Thyroid gland (tissue), 4 donors: ENCODE data around the gene PBX1. TPM values are rescaled to one million over a fixed set of nuclear protein-coding genes. Genes with fewer than 3 reads are reported as not detected.

ENCODE experiments used
- DNase-seq, 2 donors: peaks; one replicate each; pipeline ENCODE4 v3.0.0-alpha.2; 2019
- H3K27ac ChIP-seq, 3 donors: fragments of 200-600 bp; sonication (generic); 1 replicate in 2 of 3; 2 replicates in 1 of 3; pipeline ENCODE4 v1.5.1; 2016 to 2019; ENCODE audit warnings: mild to moderate bottlenecking in 1 of 3, moderate library complexity in 1 of 3
- H3K27me3 ChIP-seq: fragments of 200-600 bp; sonication (generic); one replicate; pipeline ENCODE4 v1.5.1; 2019
- H3K36me3 ChIP-seq, 2 donors: fragments of 200-600 bp; sonication (generic); one replicate each; pipeline ENCODE4 v1.5.1; 2016 to 2019
- H3K4me1 ChIP-seq, 2 donors: fragments of 200-600 bp; sonication (generic); one replicate each; pipeline ENCODE4 v1.5.1; 2017 to 2019
- H3K4me3 ChIP-seq, 3 donors: fragments of 200-600 bp; sonication (generic); replicated peaks in 1 of 3; 1 replicate in 2 of 3; 2 replicates in 1 of 3; pipeline ENCODE4 v1.5.1; 2016; ENCODE audit warnings: mild to moderate bottlenecking in 1 of 3
- H3K9me3 ChIP-seq: fragments of 200-600 bp; sonication (generic); one replicate; pipeline ENCODE4 v1.5.1; 2017
- POLR2A ChIP-seq, 2 donors: fragments of 450-650 bp; IDR thresholded peaks; one replicate each; pipeline ENCODE4 v1.6.1; 2017; ENCODE audit warnings: antibody characterized with exemption in 2 of 2, mild to moderate bottlenecking in 2 of 2, moderate library complexity in 1 of 2
- WGBS, 2 donors: methylation state at CpG; one replicate each; pipeline ENCODE4 v1.1.5; 2017; 5-methylcytosine and 5-hydroxymethylcytosine counted together
- intact Hi-C: fragments of 100-400 bp; cut with DNase I; formaldehyde crosslinking; loops from one replicate; pipeline ENCODE4 v1.15.1; 2023
- total RNA-seq, 4 donors: library from RNA; depleted of rRNA; stranded (reverse); fragments of >200 nt; gene quantifications; one replicate each; pipeline ENCODE4 v1.2.3, GENCODE V29; 2016
- TF ChIP-seq, protein P1 (sequence below), 6 experiments: fragments of 200-600 bp in 3 of 6; fragments of 450-650 bp in 3 of 6; sonication (generic) in 3 of 6; IDR thresholded peaks; one replicate each; pipeline ENCODE4 v1.5.1; 2016 to 2019; ENCODE audit warnings: antibody characterized with exemption in 6 of 6, mild to moderate bottlenecking in 2 of 6, inconsistent platforms in 1 of 6, moderate library complexity in 1 of 6

Gene PBX1
- total RNA-seq, 4 donors from 2014 or later: 79.0 to 159 (median 102) TPM

DNA sequence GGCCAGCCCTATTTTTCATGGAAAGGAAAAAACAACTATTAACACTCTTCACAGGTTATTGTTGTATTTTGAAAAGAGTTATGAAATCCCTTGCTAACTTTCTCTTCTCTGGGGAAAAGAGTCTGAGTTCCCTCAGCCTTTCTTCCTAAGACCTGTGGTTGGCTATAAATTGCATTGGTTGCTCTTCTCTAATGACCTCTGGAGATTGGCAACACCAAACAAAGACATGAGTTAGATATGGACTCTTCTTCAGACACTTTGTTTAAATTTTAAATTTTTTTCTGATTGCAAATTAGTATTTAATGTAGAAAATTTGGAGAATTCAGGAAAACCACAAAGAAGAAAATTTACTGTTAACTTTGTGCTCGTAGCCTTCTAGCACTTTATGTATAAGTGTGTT lies 275.7 kb downstream of the PBX1 start:
- intact Hi-C loops: no loop called here
- H3K27ac ChIP-seq: no peak overlapping the region
- 0% methylated on average over 1 of the region's 1 CpG for WGBS, 2 donors

DNA sequence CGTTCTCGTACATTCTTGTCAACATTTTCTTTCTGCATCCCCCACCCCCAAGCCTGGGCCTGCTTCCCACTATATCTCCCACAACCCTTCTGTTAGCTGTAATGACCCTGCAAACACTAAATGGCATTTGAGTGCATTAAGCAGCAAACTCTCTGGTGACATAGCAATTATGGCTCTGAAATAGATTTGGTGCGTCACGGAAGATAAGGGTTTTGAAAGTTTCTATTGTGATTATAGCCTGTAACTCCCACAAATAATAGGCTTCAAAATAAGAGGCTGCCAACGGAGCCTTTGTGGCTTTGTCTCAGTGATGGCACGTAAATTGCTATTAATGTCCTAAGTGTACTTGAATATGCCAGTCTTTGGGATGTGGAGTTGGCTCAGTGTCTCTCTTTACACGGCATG lies 277.6 kb downstream of the PBX1 start:
- Histone ChIP-seq H3K4me3 (no peak overlapping the region), H3K9me3 (no peaks in the 10 kb centered on the region), H3K36me3 (no peaks in the 10 kb centered on the region), H3K27me3 (no peaks in the 10 kb centered on the region), H3K27ac (no peak overlapping the region), H3K4me1 (no peaks in the 10 kb centered on the region)
- intact Hi-C loops: no loop called here
- TF ChIP-seq, protein P1, sequence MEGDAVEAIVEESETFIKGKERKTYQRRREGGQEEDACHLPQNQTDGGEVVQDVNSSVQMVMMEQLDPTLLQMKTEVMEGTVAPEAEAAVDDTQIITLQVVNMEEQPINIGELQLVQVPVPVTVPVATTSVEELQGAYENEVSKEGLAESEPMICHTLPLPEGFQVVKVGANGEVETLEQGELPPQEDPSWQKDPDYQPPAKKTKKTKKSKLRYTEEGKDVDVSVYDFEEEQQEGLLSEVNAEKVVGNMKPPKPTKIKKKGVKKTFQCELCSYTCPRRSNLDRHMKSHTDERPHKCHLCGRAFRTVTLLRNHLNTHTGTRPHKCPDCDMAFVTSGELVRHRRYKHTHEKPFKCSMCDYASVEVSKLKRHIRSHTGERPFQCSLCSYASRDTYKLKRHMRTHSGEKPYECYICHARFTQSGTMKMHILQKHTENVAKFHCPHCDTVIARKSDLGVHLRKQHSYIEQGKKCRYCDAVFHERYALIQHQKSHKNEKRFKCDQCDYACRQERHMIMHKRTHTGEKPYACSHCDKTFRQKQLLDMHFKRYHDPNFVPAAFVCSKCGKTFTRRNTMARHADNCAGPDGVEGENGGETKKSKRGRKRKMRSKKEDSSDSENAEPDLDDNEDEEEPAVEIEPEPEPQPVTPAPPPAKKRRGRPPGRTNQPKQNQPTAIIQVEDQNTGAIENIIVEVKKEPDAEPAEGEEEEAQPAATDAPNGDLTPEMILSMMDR (IDR thresholded peaks at IDR 0.05): no peak
- no peak for TF ChIP-seq POLR2A (IDR thresholded peaks at IDR 0.05)
- WGBS, 2 donors: 84% methylated on average over 7 of the region's 7 CpGs
- DNase-seq: no peak

More for the DNA sequence above, 275.7 kb downstream of the PBX1 start:
- Histone ChIP-seq H3K27me3 (no peaks in the 10 kb centered on the region), H3K4me3 (no peak overlapping the region), H3K9me3 (no peaks in the 10 kb centered on the region), H3K36me3 (no peaks in the 10 kb centered on the region), H3K4me1 (no peaks in the 10 kb centered on the region)
- no peak for DNase-seq
- TF ChIP-seq POLR2A (IDR thresholded peaks at IDR 0.05): no peak
- TF ChIP-seq, protein P1 (IDR thresholded peaks at IDR 0.05): no peak

DNA sequence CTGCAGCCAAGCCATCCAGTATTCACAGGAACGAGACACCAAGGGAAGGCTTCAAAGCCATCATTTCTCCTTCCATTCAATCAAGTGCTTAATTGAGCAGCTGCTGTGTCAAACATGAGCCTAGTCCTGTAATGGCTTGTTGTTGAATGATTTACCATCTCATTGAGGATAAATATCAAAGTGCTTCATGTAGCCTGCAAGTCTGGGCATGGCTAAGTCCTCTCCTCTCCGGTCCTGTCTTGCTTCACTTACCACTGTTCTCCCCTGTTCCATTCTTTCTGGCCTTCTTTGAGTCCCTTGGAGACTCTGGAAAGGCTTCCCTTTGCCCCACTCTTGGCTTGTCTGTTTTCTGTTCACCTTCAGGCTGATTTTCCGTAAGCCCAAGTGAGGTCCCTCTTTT lies 279.8 kb downstream of the PBX1 start:
- Histone ChIP-seq H3K4me3 (no peak overlapping the region), H3K9me3 (no peaks in the 10 kb centered on the region), H3K27me3 (no peaks in the 10 kb centered on the region), H3K36me3 (no peaks in the 10 kb centered on the region), H3K27ac (no peak overlapping the region), H3K4me1 (no peaks in the 10 kb centered on the region)
- intact Hi-C loops: no loop called here
- 96 to 98% methylated on average over 3 of the region's 3 CpGs for WGBS, 2 donors
- no peak for DNase-seq
- no peak for TF ChIP-seq POLR2A (IDR thresholded peaks at IDR 0.05)
- TF ChIP-seq, protein P1 (IDR thresholded peaks at IDR 0.05): no peak

DNA sequence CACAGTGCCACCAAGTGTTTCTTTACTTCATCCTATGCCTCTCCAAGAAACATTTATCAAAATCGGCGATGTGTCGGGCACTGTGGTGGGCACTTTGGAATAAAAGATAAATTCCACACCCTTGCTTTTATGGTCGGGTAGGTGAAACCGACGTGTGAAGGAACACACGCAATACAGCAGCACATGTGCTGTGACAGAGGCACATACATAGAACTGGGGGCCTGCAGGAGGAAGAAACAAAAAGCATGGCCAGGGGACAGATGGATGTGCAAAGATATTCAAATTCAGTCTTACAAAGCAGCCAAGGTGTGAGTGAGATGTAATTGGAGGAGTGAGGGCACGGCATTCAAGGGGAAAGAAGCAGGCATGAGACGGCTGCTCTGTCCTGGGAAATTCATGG lies 282.0 kb downstream of the PBX1 start:
- H3K27ac ChIP-seq: no peak overlapping the region
- TF ChIP-seq POLR2A (IDR thresholded peaks at IDR 0.05): no peak
- TF ChIP-seq, protein P1 (IDR thresholded peaks at IDR 0.05): no peak
- H3K27me3 ChIP-seq: no peaks in the 10 kb centered on the region
- H3K9me3 ChIP-seq: no peaks in the 10 kb centered on the region
- 87 to 97% methylated on average over 9 of the region's 9 CpGs for WGBS, 2 donors
- no peak overlapping the region for H3K4me3 ChIP-seq
- no peak for DNase-seq
- intact Hi-C loops: no loop called here
- H3K36me3 ChIP-seq: no peaks in the 10 kb centered on the region
- H3K4me1 ChIP-seq: no peaks in the 10 kb centered on the region

DNA sequence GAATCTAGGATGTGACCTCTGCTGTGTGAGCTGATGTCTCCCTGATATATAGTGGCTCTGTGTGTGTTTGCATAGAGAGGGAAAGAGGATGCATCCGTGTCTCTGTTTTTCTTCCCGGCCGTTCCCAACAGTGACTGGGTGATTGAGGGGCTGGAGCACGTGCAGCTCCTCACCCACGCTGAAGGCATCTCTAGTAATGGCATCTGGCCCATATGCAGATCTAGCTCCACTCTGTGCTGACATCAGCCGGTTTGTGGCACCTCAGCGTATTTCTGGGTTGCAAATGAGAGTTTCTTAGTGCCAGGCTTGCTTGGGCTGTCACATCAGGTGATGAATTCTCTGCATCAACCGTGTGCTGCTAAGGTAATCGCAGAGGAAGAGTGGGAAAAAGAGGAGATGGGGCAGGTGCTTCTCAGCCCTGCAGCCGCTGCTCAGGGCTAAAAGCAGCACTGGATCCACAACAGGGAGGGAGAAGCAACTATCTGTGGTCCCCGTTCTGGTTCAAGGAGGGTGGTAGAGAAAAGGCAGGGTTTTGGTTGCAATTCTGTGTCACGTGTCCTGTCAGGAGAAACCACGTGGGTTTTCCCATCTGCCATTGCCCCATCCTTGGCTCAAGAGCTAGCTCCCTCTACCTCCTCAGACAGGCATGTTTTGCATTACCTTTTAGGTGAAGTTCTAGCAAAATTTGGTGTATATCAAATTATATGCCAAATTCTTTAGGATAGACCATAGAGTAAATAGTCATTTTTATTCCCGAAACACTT lies 282.9 kb downstream of the PBX1 start:
- Histone ChIP-seq H3K27ac (no peak overlapping the region), H3K36me3 (peaks cover 0 to 5% of the 10 kb centered on the region in 2 donors), H3K4me1 (no peaks in the 10 kb centered on the region), H3K4me3 (no peak overlapping the region), H3K9me3 (no peaks in the 10 kb centered on the region), H3K27me3 (no peaks in the 10 kb centered on the region)
- TF ChIP-seq, protein P1 (IDR thresholded peaks at IDR 0.05): no peak
- TF ChIP-seq POLR2A (IDR thresholded peaks at IDR 0.05): no peak
- no peak for DNase-seq
- intact Hi-C loops: no loop called here
- WGBS, 2 donors: 88 to 91% methylated on average over 14 of the region's 14 CpGs
